Astrocyte of the spinal cord (primary cell): ENCODE results near the gene SERPINB13.

Source experiments
- DNase-seq: peaks from one replicate; pipeline ENCODE4 v3.0.0; 2011; ENCODE audit warnings: low read depth, low spot score
- H3K4me3 ChIP-seq: 2 replicates; pipeline ENCODE4 v1.5.1; 2011; ENCODE audit warnings: low read depth, mild to moderate bottlenecking, low read length, moderate library complexity
- in situ Hi-C: cut with HindIII; loops from 2 replicates; pipeline ENCODE4 v1.10.0; 2017; ENCODE audit warnings: low sequenced_read_pairs
- TF ChIP-seq, protein P1 (sequence below): IDR thresholded peaks from 2 replicates; pipeline ENCODE4 v1.5.1; 2012; ENCODE audit warnings: low read depth, mild to moderate bottlenecking, low read length, inconsistent platforms

SERPINB13 gene

DNA sequence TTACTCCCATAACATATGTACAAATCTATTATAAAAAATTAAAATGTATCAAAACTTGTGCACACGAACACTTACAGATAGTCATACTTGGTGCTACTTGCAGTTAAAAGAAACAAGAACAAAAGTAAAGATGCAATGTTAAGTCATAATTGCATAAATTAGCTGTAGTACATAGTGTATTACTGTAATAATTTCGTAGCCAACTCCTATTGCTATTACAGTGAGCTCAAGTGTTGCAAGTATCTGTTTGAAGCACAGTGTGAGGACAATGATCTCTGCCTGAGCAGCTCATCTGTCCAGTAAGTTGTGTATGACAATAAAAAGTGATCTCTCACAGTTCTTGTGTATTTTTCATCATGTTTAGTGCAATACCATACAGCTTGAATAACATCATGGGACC is 7.5 kb upstream of the SERPINB13 start:
- no peak for DNase-seq
- in situ Hi-C loops, result no loop called here
- TF ChIP-seq, protein P1, sequence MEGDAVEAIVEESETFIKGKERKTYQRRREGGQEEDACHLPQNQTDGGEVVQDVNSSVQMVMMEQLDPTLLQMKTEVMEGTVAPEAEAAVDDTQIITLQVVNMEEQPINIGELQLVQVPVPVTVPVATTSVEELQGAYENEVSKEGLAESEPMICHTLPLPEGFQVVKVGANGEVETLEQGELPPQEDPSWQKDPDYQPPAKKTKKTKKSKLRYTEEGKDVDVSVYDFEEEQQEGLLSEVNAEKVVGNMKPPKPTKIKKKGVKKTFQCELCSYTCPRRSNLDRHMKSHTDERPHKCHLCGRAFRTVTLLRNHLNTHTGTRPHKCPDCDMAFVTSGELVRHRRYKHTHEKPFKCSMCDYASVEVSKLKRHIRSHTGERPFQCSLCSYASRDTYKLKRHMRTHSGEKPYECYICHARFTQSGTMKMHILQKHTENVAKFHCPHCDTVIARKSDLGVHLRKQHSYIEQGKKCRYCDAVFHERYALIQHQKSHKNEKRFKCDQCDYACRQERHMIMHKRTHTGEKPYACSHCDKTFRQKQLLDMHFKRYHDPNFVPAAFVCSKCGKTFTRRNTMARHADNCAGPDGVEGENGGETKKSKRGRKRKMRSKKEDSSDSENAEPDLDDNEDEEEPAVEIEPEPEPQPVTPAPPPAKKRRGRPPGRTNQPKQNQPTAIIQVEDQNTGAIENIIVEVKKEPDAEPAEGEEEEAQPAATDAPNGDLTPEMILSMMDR, result no peak
- no peak overlapping the region for H3K4me3 ChIP-seq

DNA sequence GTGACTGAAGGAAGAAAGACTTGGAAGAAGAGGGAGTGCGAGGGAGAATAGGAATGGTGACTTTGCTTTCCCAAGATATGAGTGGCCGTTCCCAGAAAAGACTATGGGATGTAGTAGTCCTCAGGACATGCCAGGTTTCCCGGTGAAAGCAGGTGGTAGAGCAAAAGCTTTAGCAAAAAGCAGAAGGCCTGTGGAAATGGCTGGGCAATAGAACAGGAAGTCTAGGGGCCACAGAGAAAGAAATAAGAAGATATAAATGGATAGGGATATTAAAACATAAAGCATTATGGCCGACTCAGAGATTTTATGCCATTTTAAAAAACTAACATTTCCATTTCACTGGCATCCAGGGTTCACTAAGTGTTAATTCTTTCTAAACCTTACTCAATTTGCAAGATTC is 1.2 kb upstream of the SERPINB13 start:
- DNase-seq, result no peak
- no peak overlapping the region for H3K4me3 ChIP-seq
- in situ Hi-C loops, result no loop called here
- TF ChIP-seq, protein P1, result no peak

DNA sequence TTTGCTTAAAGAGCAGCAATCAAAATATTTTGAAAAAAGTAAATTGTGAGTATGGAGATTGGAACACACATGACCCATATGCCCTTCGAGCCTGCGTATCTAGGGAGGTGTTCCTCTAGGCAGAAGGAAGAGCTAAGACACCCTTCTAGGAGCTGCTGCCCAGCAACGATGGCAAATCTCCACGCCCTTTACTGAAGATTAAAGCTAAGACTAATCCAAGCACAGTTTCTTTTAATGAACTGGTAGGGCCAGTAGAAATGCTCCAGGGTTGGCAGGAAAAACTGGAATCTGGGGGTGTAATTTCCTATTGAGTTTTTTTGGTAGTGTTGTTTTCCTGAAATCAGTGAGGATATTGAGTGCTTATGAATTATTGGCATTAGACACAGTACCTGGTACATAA is 712 bp upstream of the SERPINB13 start:
- H3K4me3 ChIP-seq, result no peak overlapping the region
- DNase-seq, result no peak
- in situ Hi-C loops, result no loop called here
- TF ChIP-seq, protein P1, result no peak

DNA sequence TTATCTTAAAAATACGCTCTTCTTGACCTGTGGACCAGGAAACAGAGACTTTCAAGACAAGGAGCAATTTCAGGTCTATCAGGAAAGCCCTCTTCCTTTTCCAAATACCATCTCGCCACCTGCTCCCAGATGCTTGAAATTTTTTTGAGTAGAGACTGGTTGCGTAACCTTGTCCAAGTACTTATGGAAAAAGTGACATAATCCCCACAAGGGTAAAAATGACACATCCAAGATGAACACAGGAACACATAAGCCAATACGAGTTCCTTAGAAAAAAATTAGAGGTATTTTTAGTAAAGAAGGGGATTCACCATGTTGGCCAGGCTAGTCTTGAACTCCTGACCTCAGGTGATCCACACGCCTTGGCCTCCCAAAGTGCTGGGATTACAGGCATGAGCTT is 1.8 kb downstream of the SERPINB13 start:
- no peak overlapping the region for H3K4me3 ChIP-seq
- no peak for DNase-seq
- in situ Hi-C loops, result no loop called here
- TF ChIP-seq, protein P1, result no peak

DNA sequence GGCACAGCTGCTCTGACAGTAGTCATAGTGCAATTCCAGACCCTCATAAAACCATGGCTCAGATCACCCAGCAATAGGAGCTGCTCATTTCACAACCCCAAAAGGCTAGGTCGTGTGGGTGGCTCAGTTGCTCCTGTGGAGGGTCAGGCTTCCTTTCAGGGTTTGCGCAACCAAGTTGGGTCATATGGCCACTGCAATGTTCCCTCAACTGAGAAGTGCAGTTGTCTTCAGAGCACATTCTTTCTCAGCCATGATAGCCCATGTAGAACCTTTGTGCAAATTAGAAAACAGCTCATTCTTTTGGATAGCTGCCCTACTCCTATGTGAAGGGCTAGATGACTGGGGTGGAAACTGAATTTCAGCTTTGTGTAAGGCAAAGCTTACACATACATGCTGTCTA is 3.2 kb downstream of the SERPINB13 start:
- no peak overlapping the region for H3K4me3 ChIP-seq
- in situ Hi-C loops, result no loop called here
- no peak for DNase-seq
- TF ChIP-seq, protein P1, result no peak

DNA sequence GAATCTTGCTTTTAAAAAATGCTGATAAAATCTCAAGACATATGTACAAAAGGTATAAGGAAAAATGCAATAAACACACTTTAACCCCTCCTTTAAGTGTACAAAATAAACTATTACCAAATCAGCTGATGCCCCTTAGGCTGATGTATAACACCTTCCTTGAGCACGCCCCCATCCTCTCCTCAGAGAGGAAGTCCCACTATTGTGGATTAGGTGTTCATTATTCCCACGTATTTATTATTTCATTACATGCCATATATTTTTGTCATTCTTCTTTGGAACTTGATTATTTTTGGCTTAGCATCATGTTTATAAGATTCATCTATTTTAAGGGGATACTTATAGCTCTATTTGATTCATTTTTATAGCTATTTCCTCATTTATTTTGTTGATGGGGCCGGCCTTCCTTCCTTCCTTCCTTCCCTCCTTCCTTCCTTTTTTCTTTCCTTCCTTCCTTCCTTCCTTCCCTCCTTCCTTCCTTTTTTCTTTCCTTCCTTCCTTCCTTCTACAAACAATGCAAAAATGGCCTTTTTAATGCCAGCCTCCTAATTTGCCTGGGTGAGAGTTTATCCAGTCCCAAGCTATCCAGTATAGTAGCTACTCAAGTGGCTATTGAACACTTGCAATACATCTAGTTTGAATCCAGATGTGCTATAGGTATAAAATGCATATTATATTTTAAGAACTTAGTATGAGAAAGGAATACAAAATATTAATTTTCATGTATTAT is 4.0 kb downstream of the SERPINB13 start:
- H3K4me3 ChIP-seq, result no peak overlapping the region
- TF ChIP-seq, protein P1, result no peak
- in situ Hi-C loops, result no loop called here
- no peak for DNase-seq
